Measurements from ENCODE around the gene GPR89B.
"Not testable (repeated sequence)": the region's sequence is repeated elsewhere in the genome, so short reads cannot be mapped to it uniquely, and the experiment has no call there.

Gene GPR89B

GRCh38 chr1:148033147-148033546, 104.9 kb downstream of the GPR89B start:
- not testable (repeated sequence) for DNase-seq

- not testable (repeated sequence) for DNase-seq
These were observed 109.7 kb downstream of the GPR89B start for GRCh38 chr1:148037850-148038461.

- not testable (repeated sequence) for DNase-seq
These were observed 110.5 kb downstream of the GPR89B start for GRCh38 chr1:148038462-148039333.
